K562 (cell line): Measurements from ENCODE around the gene PNPLA7. TPM values are rescaled to one million over a fixed set of nuclear protein-coding genes. Genes with fewer than 3 reads are reported as not detected.
A peak's percentile ranks its signal among the peaks of the same experiment; 100 is the strongest.

Source experiments
- BCL6 ChIP-seq: fragments of 250-450 bp; sonication (Bioruptor Pico); IDR thresholded peaks from 2 replicates; pipeline ENCODE4 v1.4.0; 2020
- HMGXB4 ChIP-seq: sonication (generic); formaldehyde crosslinking; IDR thresholded peaks from 2 replicates; pipeline ENCODE4 v1.8.1; 2023; ENCODE audit warnings: mild to moderate bottlenecking, missing genetic modification reagents
- PTRF ChIP-seq: fragments of 450-650 bp; IDR thresholded peaks from 2 replicates; pipeline ENCODE4 v1.6.1; 2016; ENCODE audit warnings: mild to moderate bottlenecking, missing genetic modification characterization, missing compliant biosample characterization
- SIN3A ChIP-seq, 2 experiments: fragments of 150-350 bp in 1 of 2; IDR thresholded peaks; 2 replicates each; pipeline ENCODE4 v1.6.1; 2011 to 2016; ENCODE audit warnings: borderline replicate concordance in 2 of 2, low read depth in 2 of 2, low read length in 2 of 2, mild to moderate bottlenecking in 2 of 2, moderate library complexity in 2 of 2; ENCODE audit not compliant: control insufficient read depth in 1 of 2
- SPI1 ChIP-seq: IDR thresholded peaks from 2 replicates; pipeline ENCODE4 v1.6.1; 2011; ENCODE audit warnings: low read depth, low read length, control low read depth, borderline replicate concordance
- polyA plus RNA-seq, 8 experiments: library from polyadenylated mRNA; depleted of rRNA in 4 of 8; stranded (reverse) in 5 of 8; unstranded in 3 of 8; fragments of >200 nt; fragmentation: Nextera tagmentation in 2 of 8; fragmentation: Illumina TruSeq in 1 of 8; extraction: Ambion mirVana in 2 of 8; extraction: Trizol in 1 of 8; gene quantifications; 2 replicates each; pipeline versions ENCODE4 v1.2.1 to v1.2.3, GENCODE V29; 2011 to 2014; ENCODE audit warnings: inconsistent platforms in 1 of 8, missing spikeins in 1 of 8
- total RNA-seq, 7 experiments: library from RNA; depleted of rRNA in 6 of 7; stranded (reverse); fragments of >200 nt in 6 of 7; fragmentation: Illumina TruSeq in 2 of 7; extraction: Trizol in 2 of 7; gene quantifications; 2 replicates each; pipeline versions ENCODE4 v1.2.1 to v1.2.3, GENCODE V29; 2011 to 2021; ENCODE audit warnings: low replicate concordance in 1 of 7
- TF ChIP-seq, protein P1 (sequence below): fragments of 250-450 bp; sonication (Bioruptor Pico); IDR thresholded peaks from 2 replicates; pipeline ENCODE4 v1.4.0; 2020
- TF ChIP-seq, protein P2 (sequence below): fragments of 450-650 bp; IDR thresholded peaks from 2 replicates; pipeline ENCODE4 v1.7.1; 2018; ENCODE audit warnings: mild to moderate bottlenecking, low read depth; ENCODE audit not compliant: partially characterized antibody
- TF ChIP-seq, protein P3 (sequence below): fragments of 200-800 bp; sonication (Bioruptor generic); IDR thresholded peaks from 2 replicates; pipeline ENCODE4 v1.6.1; 2017; ENCODE audit warnings: missing genetic modification characterization, missing compliant biosample characterization
- TF ChIP-seq, protein P4 (sequence below): fragments of 250-450 bp; sonication (Bioruptor Pico); IDR thresholded peaks from 2 replicates; pipeline ENCODE4 v1.6.1; 2021; ENCODE audit warnings: mild to moderate bottlenecking
- TF ChIP-seq, protein P5 (sequence below): fragments of 450-650 bp; IDR thresholded peaks from 2 replicates; pipeline ENCODE4 v1.6.1; 2017; ENCODE audit warnings: mild to moderate bottlenecking, moderate library complexity

Gene PNPLA7
- total and polyA plus RNA-seq, 9 of the 15 experiments (the other 6 are each of a cell fraction or from before 2014, with no cell fraction given) = 0.01 to 0.85 (median 0.19) TPM; not detected in 1

DNA sequence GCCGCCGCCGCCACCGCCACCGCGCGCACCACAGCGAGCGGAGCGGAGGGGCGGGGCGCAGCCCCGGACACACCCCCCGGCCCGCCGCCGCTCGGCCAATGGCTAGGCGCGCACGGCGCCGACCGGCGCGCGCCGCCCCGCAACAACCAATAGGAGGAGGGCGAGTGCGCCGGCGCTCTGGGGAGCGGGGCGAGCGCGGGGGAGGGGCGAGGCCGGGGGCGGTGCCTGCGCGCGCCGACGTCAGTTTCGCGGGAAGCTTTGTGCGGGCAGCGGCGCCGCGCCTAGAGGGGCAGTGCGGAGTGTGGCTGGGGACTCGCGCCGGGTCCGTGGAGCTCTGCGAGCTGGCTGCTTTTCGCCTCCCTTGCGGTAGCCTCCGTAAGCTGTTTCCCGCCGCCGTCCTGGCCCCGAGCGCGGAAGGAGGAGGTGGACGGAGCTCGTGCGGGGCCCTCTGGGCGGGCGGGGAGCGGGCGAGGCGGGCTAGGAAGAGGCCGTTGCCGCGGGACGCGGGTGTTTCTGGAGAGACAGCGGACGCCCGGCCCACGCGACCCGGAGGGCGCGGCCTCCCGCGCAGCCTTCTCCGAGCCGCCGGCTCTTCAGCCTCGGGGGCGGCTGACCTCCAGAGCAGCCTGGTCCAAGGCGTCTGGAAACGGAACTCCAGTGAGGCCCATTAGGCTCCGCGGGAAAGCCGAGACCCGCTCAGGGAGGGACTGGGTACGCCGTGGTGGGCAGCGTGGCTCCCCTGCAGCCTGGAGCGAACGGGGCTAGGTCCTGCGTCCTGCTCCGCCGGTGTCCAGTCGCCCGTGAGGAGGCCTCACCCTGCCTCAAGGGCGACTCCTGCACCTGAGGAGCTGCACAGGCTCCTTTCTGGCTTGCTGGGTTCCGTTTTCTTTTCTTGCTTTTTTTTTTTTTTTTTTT, 40.5 kb upstream of the PNPLA7 start, which contains the start of gene ZMYND19 (continued):
- TF ChIP-seq, protein P1, sequence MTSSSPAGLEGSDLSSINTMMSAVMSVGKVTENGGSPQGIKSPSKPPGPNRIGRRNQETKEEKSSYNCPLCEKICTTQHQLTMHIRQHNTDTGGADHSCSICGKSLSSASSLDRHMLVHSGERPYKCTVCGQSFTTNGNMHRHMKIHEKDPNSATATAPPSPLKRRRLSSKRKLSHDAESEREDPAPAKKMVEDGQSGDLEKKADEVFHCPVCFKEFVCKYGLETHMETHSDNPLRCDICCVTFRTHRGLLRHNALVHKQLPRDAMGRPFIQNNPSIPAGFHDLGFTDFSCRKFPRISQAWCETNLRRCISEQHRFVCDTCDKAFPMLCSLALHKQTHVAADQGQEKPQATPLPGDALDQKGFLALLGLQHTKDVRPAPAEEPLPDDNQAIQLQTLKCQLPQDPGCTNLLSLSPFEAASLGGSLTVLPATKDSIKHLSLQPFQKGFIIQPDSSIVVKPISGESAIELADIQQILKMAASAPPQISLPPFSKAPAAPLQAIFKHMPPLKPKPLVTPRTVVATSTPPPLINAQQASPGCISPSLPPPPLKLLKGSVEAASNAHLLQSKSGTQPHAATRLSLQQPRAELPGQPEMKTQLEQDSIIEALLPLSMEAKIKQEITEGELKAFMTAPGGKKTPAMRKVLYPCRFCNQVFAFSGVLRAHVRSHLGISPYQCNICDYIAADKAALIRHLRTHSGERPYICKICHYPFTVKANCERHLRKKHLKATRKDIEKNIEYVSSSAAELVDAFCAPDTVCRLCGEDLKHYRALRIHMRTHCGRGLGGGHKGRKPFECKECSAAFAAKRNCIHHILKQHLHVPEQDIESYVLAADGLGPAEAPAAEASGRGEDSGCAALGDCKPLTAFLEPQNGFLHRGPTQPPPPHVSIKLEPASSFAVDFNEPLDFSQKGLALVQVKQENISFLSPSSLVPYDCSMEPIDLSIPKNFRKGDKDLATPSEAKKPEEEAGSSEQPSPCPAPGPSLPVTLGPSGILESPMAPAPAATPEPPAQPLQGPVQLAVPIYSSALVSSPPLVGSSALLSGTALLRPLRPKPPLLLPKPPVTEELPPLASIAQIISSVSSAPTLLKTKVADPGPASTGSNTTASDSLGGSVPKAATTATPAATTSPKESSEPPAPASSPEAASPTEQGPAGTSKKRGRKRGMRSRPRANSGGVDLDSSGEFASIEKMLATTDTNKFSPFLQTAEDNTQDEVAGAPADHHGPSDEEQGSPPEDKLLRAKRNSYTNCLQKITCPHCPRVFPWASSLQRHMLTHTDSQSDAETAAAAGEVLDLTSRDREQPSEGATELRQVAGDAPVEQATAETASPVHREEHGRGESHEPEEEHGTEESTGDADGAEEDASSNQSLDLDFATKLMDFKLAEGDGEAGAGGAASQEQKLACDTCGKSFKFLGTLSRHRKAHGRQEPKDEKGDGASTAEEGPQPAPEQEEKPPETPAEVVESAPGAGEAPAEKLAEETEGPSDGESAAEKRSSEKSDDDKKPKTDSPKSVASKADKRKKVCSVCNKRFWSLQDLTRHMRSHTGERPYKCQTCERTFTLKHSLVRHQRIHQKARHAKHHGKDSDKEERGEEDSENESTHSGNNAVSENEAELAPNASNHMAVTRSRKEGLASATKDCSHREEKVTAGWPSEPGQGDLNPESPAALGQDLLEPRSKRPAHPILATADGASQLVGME (CRISPR knock-in tag) = no peak
- TF ChIP-seq SIN3A (IDR thresholded peaks at IDR 0.05; ENCODE audit: borderline replicate concordance in 2 of 2, control insufficient read depth in 1 of 2, low read depth in 2 of 2, low read length in 2 of 2) = peak; percentile 60 to 74; a peak in 1 of 4 replicates
- TF ChIP-seq, protein P2, sequence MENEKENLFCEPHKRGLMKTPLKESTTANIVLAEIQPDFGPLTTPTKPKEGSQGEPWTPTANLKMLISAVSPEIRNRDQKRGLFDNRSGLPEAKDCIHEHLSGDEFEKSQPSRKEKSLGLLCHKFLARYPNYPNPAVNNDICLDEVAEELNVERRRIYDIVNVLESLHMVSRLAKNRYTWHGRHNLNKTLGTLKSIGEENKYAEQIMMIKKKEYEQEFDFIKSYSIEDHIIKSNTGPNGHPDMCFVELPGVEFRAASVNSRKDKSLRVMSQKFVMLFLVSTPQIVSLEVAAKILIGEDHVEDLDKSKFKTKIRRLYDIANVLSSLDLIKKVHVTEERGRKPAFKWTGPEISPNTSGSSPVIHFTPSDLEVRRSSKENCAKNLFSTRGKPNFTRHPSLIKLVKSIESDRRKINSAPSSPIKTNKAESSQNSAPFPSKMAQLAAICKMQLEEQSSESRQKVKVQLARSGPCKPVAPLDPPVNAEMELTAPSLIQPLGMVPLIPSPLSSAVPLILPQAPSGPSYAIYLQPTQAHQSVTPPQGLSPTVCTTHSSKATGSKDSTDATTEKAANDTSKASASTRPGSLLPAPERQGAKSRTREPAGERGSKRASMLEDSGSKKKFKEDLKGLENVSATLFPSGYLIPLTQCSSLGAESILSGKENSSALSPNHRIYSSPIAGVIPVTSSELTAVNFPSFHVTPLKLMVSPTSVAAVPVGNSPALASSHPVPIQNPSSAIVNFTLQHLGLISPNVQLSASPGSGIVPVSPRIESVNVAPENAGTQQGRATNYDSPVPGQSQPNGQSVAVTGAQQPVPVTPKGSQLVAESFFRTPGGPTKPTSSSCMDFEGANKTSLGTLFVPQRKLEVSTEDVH = peak; percentile 100
- TF ChIP-seq PTRF = no peak
- no peak for TF ChIP-seq BCL6 (CRISPR knock-in tag)
- TF ChIP-seq, protein P3, sequence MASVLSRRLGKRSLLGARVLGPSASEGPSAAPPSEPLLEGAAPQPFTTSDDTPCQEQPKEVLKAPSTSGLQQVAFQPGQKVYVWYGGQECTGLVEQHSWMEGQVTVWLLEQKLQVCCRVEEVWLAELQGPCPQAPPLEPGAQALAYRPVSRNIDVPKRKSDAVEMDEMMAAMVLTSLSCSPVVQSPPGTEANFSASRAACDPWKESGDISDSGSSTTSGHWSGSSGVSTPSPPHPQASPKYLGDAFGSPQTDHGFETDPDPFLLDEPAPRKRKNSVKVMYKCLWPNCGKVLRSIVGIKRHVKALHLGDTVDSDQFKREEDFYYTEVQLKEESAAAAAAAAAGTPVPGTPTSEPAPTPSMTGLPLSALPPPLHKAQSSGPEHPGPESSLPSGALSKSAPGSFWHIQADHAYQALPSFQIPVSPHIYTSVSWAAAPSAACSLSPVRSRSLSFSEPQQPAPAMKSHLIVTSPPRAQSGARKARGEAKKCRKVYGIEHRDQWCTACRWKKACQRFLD (CRISPR knock-in tag) = no peak
- peak; percentile 69; the same call in 1 of the 2 replicates for TF ChIP-seq HMGXB4
- TF ChIP-seq, protein P4, sequence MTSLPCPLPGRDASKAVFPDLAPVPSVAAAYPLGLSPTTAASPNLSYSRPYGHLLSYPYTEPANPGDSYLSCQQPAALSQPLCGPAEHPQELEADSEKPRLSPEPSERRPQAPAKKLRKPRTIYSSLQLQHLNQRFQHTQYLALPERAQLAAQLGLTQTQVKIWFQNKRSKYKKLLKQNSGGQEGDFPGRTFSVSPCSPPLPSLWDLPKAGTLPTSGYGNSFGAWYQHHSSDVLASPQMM (CRISPR knock-in tag) = no peak
- TF ChIP-seq, protein P5, sequence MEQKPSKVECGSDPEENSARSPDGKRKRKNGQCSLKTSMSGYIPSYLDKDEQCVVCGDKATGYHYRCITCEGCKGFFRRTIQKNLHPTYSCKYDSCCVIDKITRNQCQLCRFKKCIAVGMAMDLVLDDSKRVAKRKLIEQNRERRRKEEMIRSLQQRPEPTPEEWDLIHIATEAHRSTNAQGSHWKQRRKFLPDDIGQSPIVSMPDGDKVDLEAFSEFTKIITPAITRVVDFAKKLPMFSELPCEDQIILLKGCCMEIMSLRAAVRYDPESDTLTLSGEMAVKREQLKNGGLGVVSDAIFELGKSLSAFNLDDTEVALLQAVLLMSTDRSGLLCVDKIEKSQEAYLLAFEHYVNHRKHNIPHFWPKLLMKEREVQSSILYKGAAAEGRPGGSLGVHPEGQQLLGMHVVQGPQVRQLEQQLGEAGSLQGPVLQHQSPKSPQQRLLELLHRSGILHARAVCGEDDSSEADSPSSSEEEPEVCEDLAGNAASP = no peak
- TF ChIP-seq SPI1 = peak; percentile 62; the same call in 1 of the 2 replicates
